GM21360 (cell line): ENCODE measurements around the gene PRPF6.
"Not testable (repeated sequence)": the region's sequence is repeated elsewhere in the genome, so short reads cannot be mapped to it uniquely, and the experiment has no call there.

Experiments
- ATAC-seq: cut with Tn5 transposase; IDR thresholded peaks from one replicate; pipeline ENCODE4 v1.9.1; 2021; ENCODE audit warnings: mild to moderate bottlenecking, moderate library complexity; ENCODE audit not compliant: unreplicated experiment

Gene PRPF6

DNA sequence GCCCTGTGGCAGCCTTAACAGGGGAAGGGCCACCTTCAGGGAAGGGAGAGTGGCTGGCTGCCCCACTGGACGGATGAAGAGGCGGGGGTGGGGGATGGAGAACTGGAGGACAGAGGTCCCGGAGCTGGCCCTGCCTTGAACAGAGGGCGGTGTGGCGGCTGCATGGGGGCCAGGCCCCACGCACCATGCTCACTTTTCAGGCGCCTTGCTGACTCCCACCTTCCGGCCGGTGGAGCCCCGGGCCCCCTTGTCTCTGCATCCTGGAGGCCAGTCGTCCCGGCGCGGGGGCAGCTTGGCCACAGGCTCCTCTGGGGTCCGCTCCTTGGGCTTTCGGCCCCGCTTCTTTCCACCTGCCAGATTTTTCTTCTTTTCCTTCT is 21.2 kb upstream of the PRPF6 start:
- no peak for ATAC-seq

DNA sequence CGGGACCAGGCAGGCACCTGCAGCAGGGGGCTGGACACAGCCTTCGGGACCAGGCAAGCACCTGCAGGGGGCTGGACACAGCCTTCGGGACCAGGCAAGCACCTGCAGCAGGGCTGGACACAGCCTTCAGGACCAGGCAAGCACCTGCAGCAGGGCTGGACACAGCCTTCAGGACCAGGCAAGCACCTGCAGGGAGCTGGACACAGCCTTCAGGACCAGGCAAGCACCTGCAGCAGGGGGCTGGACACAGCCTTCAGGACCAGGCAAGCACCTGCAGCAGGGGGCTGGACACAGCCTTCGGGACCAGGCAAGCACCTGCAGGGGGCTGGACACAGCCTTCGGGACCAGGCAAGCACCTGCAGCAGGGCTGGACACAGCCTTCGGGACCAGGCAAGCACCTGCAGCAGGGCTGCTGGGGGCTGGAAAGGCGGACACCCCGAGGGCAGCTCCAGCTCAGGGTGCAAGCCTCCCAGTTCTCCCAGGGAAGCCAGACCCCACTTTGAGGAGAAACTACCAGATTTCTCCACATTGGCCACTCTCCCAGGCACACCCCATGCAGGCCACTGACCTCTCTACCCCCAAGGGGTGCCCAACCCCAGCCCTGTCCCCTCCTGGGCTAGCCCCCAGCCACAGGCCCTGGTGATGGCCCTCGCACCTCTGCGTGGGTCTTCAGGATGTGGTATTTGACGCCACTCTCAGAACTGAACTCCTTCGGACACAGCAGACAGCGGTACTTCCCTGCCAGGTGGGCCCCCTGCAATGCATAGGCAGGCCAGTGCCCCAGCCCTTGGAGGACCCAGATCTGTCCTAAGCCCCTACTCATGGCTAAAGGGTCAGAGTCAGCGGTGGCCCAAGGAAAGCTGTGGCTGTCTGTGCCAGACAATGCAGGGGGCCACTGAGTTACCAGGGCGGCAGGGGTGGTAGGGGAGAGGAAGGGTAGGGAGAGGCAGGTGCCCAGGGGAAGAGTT is 20.0 kb upstream of the PRPF6 start:
- ATAC-seq: not testable (repeated sequence)

DNA sequence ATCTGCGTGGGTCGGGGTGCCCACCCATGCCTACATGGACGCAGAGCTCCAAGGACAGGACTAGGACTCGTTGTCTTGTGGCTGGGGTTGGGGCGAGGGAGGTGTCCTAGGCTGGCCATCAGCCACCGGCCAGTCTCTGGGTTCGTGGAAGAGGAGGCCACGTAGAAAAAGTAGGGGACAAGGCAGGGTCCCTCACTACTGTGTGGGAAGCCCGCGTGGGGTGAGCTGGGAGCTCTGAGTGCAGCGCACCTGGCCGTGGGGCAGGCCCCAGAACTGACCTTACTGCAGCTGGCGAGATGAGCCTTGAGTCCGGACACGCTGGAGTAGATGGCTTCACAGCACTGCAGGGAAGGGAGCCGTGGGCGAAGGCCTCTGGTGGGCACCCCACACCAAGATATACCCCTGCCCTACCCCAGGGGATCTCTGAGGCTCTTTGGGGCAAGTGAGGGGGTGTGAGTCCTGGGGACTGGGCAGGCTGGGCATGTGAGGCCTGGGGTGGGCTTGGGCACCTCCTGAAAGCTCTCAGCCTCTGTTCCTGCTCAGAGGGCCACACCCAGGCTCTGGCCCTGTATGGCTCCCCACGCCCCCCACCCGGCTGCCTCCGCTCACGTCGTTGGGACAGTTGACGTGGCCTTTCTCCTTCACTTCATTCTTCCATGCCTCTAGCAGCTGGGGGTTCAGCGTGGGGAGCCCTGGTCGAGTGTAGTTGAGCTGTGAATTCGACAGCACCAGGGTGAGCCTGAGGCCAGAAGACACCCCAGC is 19.1 kb upstream of the PRPF6 start:
- ATAC-seq: no peak

DNA sequence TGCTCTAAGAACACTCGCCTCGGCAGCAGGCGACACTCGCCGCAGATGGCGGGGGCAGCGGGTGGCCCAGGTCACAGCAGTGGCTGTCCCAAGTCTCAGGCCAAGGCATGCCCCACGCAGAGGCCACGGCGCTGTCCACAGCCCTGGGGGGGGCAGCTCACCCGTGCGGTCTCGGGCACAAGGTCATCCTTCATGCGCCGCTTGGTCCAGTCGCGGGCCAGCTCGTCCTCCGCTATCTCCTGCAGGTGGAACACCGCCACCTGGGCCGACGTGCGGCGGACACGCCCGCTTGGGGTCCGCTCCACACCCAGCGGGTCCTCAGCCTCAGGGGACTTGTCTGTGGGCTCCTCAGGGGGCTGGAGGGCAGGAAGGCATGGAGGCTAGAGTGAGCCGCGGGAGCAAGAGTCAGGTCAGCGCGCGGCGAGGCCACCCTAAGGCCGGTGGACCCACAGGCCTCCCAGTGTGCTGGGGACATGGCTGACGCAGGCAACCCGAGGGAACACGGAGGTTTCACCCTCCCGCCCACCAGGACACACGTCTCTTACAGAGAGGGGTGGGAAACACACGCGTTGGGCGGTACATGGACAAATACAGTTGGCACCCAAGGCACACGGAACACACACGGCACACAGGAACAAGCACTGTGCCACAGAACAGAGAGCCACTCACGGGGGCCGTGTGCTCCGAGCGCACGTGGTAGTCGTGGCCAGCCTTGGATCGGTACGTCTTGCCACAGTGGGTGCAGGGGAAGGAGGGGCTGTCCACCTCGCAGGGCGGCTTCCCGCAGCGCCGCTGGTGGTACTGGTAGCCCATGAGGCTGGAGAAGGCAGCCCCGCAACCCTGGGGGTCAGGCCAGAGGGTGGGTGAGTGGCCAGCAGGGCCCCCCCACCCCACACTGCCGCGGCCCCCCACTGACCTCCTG is 18.2 kb upstream of the PRPF6 start:
- ATAC-seq: no peak

DNA sequence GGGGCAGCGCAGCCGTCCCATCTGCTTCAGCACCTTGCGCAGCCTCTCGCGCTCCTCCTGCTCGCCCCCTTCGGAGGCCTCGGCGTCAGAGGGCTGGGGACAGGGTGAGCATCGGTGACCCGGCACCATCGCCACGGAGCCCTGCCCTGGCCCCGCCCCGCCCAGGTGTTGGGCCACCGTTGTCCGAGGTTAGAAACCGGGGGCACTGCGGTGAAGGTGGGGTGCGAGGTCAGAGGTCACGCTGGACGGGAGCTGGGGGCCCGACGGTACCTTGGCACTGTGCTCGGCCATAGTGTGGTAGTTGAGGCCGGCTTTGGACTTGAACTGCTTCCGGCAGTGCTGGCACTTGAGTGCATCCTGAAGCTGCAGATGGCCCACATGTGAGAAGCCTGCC is 17.6 kb upstream of the PRPF6 start:
- ATAC-seq: no peak

DNA sequence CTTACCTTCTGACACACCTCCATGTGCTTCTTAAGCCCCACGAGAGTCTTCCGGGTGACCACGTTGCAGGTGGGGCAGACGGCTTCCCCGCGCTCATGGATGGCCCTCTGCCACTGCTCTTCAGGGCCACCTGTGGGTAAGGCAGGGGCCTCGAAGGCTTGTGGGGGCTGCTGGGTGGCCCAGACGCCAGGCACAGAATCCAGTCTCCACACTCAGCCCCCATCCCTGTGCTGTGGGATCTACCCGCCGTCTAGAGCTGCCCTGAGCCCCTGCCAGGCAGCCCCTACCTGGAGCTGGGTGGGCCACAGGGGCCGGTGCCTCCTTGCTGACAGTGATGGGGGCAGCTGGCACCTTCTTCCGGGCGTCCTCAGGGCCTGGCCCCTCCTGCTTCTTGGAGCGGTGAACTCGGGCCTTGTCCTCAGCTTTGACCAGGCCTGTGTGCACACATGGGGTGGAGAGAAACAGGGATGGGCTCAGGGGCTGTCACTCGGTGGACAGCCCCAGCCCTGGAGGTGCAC is 17.1 kb upstream of the PRPF6 start:
- ATAC-seq: no peak

DNA sequence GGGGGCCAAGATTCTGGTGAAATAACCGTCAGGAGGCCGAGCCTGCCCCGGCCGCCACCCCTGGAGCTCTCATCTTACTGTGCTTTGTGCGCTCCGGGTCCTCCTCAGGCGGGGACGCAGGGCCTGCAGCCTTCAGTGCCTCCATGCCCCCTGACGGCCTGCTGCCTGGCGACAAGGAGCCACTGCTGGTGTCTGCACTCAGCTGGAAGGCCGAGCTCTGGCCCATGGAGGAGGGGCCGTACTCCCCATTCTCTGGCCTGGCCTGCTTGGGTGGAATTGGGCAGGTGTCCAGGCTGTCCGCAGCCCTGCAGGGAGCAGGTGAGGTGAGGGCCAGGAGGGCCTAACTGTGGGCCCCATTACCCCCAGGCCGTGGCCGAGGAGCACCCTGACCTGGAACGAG is 16.5 kb upstream of the PRPF6 start:
- ATAC-seq: no peak

DNA sequence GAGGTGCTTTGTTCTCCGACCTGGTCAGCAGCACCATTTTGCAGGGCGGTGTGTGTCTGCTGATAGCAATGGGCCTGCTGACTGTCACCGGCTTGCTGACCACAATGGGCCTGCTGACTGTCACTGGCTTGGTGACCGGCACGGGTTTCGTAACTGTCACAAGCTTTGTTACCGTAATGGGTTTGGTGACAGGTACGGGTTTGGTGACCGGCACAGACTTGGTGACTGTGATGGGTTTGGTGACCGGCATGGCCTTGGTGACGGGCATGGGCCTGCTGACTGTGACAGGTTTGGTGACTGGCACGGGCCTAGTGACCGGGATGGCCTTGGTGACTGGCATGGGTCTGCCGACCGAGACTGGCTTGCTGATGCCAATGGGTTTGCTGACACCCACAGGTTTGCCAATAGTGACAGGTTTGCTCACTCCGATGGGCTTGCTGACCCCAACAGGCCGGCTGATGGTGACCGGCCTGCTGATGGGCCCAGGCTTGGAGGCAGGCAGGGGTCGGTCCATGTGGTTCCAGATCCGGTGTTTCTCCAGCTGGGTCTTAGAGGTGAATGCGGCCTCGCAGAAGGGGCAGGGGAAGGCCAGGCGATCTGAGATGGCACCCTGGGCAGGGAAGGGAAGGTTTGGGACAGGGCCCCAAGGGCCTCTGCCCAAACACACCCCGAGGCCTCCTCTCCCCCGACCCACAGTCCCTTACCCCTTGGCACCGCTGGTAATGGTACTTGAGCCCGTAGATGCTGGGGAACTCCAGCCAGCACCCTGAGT is 14.6 kb upstream of the PRPF6 start:
- ATAC-seq: no peak

DNA sequence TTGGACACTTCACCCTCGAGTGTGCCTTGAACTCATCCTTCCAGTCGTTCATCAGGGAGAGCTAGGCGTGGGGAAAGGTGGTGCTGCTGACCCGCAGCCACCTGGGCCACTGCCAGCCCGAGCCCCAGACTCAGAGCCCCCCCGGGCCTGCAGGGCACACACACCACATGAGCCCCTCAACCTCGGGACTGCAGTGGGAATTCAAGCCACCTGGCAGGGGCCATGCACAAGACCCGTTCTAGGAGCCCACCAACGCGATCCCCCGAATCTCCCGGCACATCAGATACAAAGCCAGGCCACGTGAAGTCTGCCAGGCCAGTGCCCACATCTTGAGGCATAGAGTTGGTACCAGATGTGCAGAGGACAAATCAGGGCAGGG is 14.0 kb upstream of the PRPF6 start:
- ATAC-seq: no peak

DNA sequence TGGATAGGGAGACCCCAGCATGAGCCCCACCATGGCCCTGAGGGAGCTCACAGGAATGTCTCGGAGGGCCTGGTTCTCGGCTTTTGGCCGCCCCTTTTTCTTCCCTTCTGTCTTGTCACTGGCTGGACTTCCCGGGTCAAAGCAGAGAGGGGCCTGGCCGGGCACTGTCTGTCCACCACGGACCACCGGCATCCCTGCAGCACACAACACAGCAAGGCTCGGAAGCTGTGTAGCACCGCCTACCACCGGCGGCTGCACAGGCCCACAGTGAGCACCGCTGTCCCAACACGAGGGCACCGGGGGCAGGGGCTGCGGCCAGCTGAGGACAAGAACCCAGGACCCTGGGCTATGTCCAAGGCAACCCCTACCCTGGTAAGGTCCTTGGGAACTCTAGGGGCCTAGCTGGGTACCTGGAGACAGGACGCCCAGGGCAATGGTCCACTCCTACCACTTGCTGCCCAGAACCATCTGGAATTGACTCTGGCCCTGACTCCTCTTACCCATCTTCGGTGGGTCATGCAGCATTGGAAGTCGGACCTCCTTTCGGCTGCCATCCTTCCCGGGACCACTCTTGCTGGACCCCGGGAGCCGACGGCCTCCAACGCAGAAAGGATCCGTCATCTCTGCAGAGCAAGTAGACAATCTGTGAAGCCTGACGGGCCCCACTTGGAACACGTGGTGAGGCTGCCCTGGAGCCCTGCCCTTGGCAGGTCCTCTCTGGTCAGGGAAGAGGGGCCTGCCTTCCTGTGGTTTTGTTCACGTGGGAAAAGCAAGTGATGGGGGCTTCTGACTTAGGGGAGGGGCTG is 13.4 kb upstream of the PRPF6 start:
- no peak for ATAC-seq

DNA sequence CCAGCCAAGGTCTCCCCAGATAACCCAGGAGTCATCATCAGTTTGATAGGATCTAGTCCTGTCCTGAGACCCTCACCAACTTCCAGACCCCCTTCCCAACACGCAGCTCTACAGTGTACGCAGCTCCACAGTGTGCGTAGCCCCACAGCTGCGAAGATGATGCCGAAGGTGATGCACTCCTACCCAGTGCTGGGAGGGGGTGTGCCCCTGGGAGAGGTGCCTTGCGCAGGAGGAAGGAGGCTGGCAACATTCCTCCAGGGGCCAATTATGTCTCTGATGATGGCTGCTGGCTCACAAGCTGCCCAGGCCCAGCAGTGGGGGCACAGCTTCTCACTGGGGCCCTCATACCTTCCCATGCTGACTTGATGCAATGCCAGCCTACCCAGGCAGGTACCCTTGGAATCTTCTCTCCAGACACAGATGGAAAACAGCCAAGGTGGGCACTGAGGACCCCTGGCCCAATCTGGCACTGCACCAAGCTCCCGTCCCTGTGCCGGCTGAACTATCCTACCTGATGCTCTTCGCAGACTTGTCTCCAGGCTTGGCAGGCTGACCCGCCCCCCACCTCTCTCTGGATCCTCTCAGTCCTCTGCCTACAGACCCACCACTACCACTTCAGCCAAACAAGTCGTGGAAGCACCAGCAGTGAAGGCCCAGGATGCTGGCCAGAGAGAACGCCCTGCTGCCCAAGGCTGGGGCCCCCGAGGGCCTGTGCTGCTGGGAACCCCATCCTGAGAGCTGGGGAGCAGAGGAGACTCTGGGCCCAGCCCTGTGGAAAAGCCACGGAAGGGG is 12.6 kb upstream of the PRPF6 start:
- no peak for ATAC-seq

DNA sequence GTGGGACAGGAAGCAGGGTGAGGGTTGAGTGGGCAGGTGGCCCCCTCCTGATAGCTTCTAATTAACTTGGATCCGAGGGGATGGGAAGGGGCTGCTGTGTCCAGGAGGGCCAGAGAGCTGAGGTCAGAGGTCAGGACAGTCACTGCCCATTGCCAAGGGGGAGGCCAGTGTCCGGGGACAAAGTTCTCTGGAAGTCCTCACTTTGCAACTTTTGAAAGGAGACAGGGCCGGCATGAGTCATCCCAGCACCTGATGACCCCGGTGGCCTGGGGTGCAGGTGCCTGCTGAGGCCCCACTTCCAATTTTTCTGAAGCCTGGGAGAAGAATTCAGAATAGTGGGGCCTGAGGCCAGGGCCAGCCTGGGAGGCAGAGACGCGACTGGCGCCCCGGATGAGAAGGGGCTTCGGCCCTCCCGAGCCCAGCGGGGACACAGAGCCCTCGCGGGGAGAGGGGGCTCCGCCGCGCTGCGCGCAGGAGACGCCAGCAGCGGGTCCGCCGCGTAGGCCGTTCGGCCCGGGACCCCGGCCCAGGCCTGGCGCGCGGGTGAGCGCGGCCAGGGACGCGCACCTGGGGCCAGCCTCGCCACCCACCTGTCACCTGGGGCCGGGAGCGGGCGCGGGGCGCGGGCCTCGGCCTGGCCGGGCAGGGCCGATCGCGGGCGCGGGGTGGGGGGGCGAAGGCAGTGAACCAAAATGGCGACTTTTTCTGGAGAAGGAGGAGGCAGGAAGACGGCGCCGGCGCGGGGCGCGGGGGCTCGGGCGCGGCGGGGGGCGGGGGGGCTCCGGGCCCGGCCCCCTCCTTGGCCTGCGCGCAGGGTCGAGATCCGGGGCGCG is 11.8 kb upstream of the PRPF6 start:
- no peak for ATAC-seq

DNA sequence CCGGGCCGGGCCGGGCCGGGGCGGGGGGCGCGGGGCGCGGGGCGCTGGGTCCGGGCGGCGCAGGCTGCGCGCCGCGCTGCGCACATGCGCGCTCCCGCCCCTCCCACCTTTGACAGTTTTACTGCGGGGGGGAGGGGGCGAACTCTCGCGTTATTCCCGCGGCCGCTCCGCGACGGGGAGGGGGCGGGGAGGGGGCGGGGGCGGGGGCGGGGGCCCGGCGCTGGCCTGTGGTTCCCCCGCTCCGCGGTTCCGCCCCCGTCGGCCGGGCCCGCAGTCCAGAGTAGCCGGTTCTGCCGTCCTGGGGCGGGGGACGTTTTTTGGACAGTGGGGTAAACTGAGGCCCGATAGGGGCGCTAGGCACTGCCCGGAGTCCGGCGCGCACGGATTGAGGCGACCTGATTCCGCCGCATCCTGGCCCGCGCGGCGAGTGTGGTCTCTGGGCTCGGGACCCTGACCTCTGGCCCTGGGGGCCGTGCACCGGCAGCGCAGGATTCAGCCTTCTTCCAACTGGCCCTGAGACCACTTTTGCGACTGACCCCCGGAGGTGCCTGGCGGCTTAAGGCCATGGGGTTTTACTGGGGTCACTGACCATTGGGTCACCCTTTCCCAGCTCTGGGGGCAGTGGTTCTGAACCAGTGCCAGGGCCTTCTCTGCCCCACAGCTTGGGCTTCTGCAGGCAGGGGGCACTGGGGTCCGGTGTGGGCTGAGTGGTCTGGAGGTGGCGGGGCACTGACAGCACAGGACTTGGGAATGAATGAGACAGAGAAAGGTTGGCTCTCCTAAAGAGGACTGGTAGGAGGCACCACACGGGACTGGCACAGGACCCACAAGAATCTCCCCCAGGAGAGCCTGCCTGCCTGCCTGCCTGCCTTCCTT is 10.9 kb upstream of the PRPF6 start, which contains the start of gene ZNF512B:
Gene ZNF512B (minus strand): TSS at position 93 of the 876 bp plus-strand sequence. CDS start 1,980 bp downstream, outside the sequence.
- ATAC-seq: no peak

DNA sequence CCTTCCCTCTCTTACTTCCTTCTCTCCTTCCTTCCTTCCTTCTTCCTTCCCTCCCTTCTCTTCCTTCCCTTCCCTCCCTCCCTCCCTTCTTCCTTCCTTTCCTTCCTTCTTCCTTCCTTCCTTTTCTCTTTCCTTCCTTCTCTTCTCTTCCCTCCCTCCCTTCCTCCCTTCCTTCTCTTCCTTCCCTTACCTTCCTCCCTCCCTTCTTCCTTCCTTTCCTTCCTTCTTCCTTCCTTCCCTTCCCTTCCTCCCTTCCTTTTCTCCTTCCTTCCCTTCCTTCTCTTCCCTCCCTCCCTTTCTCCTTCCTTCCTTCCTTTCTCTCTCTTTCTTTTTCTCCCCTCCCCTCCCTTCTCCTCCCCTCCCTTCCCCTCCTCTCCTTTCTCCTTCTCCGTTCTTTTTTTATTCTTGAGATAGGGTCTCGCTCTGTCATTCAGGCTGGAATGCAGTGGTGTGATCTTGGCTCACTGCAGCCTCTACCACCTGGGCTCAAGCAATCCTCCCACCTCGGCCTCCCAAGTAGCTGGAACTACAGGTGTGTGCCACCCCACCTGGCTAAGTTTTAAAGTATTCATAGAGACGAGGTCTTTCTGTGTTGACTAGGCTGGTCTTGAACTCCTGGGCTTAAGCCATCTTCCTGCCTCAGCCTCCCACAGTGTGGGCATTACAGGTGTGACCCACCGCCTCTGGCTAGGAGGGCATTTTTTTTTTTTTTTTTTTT is 10.1 kb upstream of the PRPF6 start:
- ATAC-seq: no peak

DNA sequence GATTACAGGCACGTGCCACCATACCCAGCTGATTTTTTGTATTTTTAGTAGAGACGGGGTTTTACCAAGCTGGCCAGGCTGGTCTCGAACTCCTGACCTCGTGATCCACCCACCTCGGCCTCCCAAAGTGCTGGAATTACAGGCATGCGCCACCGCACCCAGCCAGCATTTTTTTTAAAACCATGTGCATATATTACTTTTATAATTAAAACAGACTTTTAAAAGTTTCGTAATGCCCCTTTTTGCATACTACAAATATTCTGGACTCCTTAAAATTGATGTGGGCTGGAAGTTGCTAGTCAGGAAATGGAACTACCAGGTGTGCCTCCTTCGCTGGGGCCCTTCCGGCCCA is 9.0 kb upstream of the PRPF6 start:
- not testable (repeated sequence) for ATAC-seq
